H1 (cell line): Measurements from ENCODE around the gene MMGT1. TPM values are rescaled to one million over a fixed set of nuclear protein-coding genes. Genes with fewer than 3 reads are reported as not detected.

Source experiments
- CTCF ChIA-PET: fragments of 300-600 bp; sonication (Branson Sonifier 250); formaldehyde crosslinking; loops from one replicate; lab custom pipeline; 2021; ENCODE audit not compliant: partially characterized antibody; lab: Charles Lee
- POLR2A ChIA-PET: fragments of 300-600 bp; sonication (Branson Sonifier 250); formaldehyde crosslinking; loops from one replicate; lab custom pipeline; 2021; ENCODE audit warnings: inconsistent platforms; ENCODE audit not compliant: partially characterized antibody; lab: Charles Lee
- DNase-seq, 2 experiments: peaks; one replicate each; pipeline versions ENCODE4 v3.0.0 to v3.0.0-alpha.2; 2010 to 2022; ENCODE audit warnings: low spot score in 2 of 2, low read depth in 1 of 2, mixed read lengths in 1 of 2
- FAIRE-seq: peaks from 2 replicates; lab custom pipeline; 2011; peaks lifted over from hg19 to GRCh38; lab: Jason Lieb, UNC
- H2AFZ ChIP-seq: 2 replicates; pipeline ENCODE4 v1.8.1; 2012; ENCODE audit warnings: low read length, inconsistent platforms
- H2AK5ac ChIP-seq: 2 replicates; pipeline ENCODE4 v1.6.1; 2013; ENCODE audit warnings: low read depth, low read length
- H2BK120ac ChIP-seq: replicated peaks from 2 replicates; pipeline ENCODE3; 2013; ENCODE audit warnings: low read depth, low read length, inconsistent platforms
- H2BK12ac ChIP-seq: 2 replicates; pipeline ENCODE4 v1.6.1; 2013; ENCODE audit warnings: low read depth, low read length
- H2BK15ac ChIP-seq: 2 replicates; pipeline ENCODE4 v1.6.1; 2013; ENCODE audit warnings: low read length
- H2BK20ac ChIP-seq: 2 replicates; pipeline ENCODE4 v1.6.1; 2013; ENCODE audit warnings: low read length
- H2BK5ac ChIP-seq: 2 replicates; pipeline ENCODE4 v1.6.1; 2013; ENCODE audit warnings: low read depth, low read length
- H3K14ac ChIP-seq: 2 replicates; pipeline ENCODE4 v1.6.1; 2013; ENCODE audit warnings: inconsistent platforms; ENCODE audit not compliant: insufficient read length
- H3K18ac ChIP-seq: 2 replicates; pipeline ENCODE4 v1.6.1; 2013; ENCODE audit warnings: low read length; ENCODE audit errors: extremely low read depth
- H3K23ac ChIP-seq: 2 replicates; pipeline ENCODE4 v1.6.1; 2013; ENCODE audit warnings: inconsistent platforms; ENCODE audit not compliant: insufficient read length
- H3K23me2 ChIP-seq: 2 replicates; pipeline ENCODE4 v1.6.1; 2013; ENCODE audit warnings: low read depth, low read length
- H3K27ac ChIP-seq: 2 replicates; pipeline ENCODE4 v1.6.1; 2011; ENCODE audit warnings: low read depth, low read length, inconsistent platforms
- H3K27me3 ChIP-seq, 4 experiments: replicated peaks in 1 of 4; 1 replicate in 1 of 4; 2 replicates in 3 of 4; pipeline versions ENCODE4 v1.6.1 to v1.8.1; 2011 to 2013; ENCODE audit warnings: low read length in 3 of 4, mild to moderate bottlenecking in 3 of 4, inconsistent platforms in 2 of 4, mixed read lengths in 2 of 4, moderate library complexity in 1 of 4; ENCODE audit not compliant: control insufficient read depth in 3 of 4, insufficient read depth in 3 of 4; ENCODE audit errors: extremely low read depth in 1 of 4
- H3K36me3 ChIP-seq, 4 experiments: 2 replicates each; pipeline versions ENCODE4 v1.6.1 to v1.8.1; 2011 to 2013; ENCODE audit warnings: mild to moderate bottlenecking in 4 of 4, low read length in 3 of 4, moderate library complexity in 2 of 4, control low read depth in 1 of 4, inconsistent platforms in 1 of 4; ENCODE audit not compliant: insufficient read depth in 4 of 4, control insufficient read depth in 2 of 4
- H3K4ac ChIP-seq: replicated peaks from 2 replicates; pipeline ENCODE3; 2013; ENCODE audit warnings: low read length, low read depth, mixed read lengths, inconsistent platforms; ENCODE audit not compliant: insufficient read length
- H3K4me1 ChIP-seq, 4 experiments: replicated peaks in 1 of 4; 1 replicate in 1 of 4; 2 replicates in 3 of 4; pipeline versions ENCODE4 v1.6.1 to v1.8.1; 2011 to 2013; ENCODE audit warnings: low read length in 3 of 4, inconsistent platforms in 2 of 4, mixed read lengths in 1 of 4; ENCODE audit not compliant: insufficient read depth in 4 of 4, control insufficient read depth in 3 of 4
- H3K4me2 ChIP-seq, 2 experiments: 2 replicates each; pipeline versions ENCODE4 v1.6.1 to v1.8.1; 2011 to 2013; ENCODE audit warnings: low read depth in 2 of 2, low read length in 2 of 2, control low read depth in 1 of 2, inconsistent platforms in 1 of 2, mild to moderate bottlenecking in 1 of 2; ENCODE audit not compliant: insufficient read depth in 1 of 2
- H3K4me3 ChIP-seq, 4 experiments: fragments of 200-600, 300-600 bp in 1 of 4; sonication (generic), shearing (Covaris generic), sonication (Bioruptor Twin) in 1 of 4; 2 replicates each; pipeline versions ENCODE4 v1.5.1 to v1.8.1; 2011 to 2016; ENCODE audit warnings: low read length in 4 of 4, low read depth in 3 of 4, control low read depth in 2 of 4, inconsistent platforms in 2 of 4, mild to moderate bottlenecking in 2 of 4, mixed read lengths in 1 of 4, moderate library complexity in 1 of 4; ENCODE audit not compliant: insufficient read depth in 2 of 4; ENCODE audit errors: extremely low read depth in 1 of 4
- H3K56ac ChIP-seq: replicated peaks from 2 replicates; pipeline ENCODE3; 2013; ENCODE audit warnings: low read depth, mild to moderate bottlenecking, mixed read lengths, low read length, inconsistent platforms; ENCODE audit not compliant: insufficient read length
- H3K79me1 ChIP-seq: 2 replicates; pipeline ENCODE4 v1.6.1; 2013; ENCODE audit warnings: low read depth, low read length, control low read depth
- H3K79me2 ChIP-seq, 2 experiments: 2 replicates each; pipeline versions ENCODE4 v1.6.1 to v1.8.1; 2012 to 2013; ENCODE audit warnings: low read length in 2 of 2, mild to moderate bottlenecking in 2 of 2, inconsistent platforms in 1 of 2; ENCODE audit not compliant: insufficient read depth in 2 of 2, control insufficient read depth in 1 of 2
- H3K9ac ChIP-seq, 4 experiments: replicated peaks in 1 of 4; 1 replicate in 1 of 4; 2 replicates in 3 of 4; pipeline versions ENCODE4 v1.6.1 to v1.8.1; 2011 to 2013; ENCODE audit warnings: low read depth in 3 of 4, low read length in 3 of 4, control low read depth in 2 of 4, mild to moderate bottlenecking in 2 of 4, moderate library complexity in 2 of 4, inconsistent platforms in 1 of 4; ENCODE audit errors: extremely low read depth in 1 of 4
- H3K9me3 ChIP-seq, 2 experiments: 2 replicates each; pipeline versions ENCODE4 v1.6.1 to v1.8.1; 2012 to 2013; ENCODE audit warnings: mild to moderate bottlenecking in 2 of 2, moderate library complexity in 2 of 2, control low read depth in 1 of 2, inconsistent platforms in 1 of 2, low read depth in 1 of 2, low read length in 1 of 2, mixed read lengths in 1 of 2; ENCODE audit not compliant: insufficient read depth in 2 of 2
- H4K20me1 ChIP-seq, 2 experiments: replicated peaks in 1 of 2; 2 replicates each; pipeline versions ENCODE3 to v1.8.1; 2011 to 2013; ENCODE audit warnings: inconsistent platforms in 2 of 2, low read length in 2 of 2, mild to moderate bottlenecking in 1 of 2; ENCODE audit not compliant: insufficient read depth in 2 of 2, control insufficient read depth in 1 of 2
- H4K5ac ChIP-seq: 2 replicates; pipeline ENCODE4 v1.6.1; 2013; ENCODE audit warnings: low read length, low read depth, mixed read lengths, inconsistent platforms; ENCODE audit not compliant: insufficient read length
- H4K8ac ChIP-seq: 2 replicates; pipeline ENCODE4 v1.8.0; 2013; ENCODE audit warnings: mild to moderate bottlenecking, moderate library complexity, low read length, inconsistent platforms; ENCODE audit not compliant: insufficient read depth; ENCODE audit errors: extremely low read depth
- H4K91ac ChIP-seq: replicated peaks from 2 replicates; pipeline ENCODE3; 2013; ENCODE audit warnings: low read length, mixed read lengths, inconsistent platforms; ENCODE audit not compliant: insufficient read length
- BACH1 ChIP-seq: IDR thresholded peaks from 2 replicates; pipeline ENCODE4 v1.6.1; 2012; ENCODE audit warnings: low read length, improper control_type of control experiment
- BRCA1 ChIP-seq: IDR thresholded peaks from 2 replicates; pipeline ENCODE4 v1.6.1; 2012; ENCODE audit warnings: low read depth, low read length, improper control_type of control experiment
- CBX8 ChIP-seq: fragments of 300-800, 300-1000 bp; sonication (generic); IDR thresholded peaks from 2 replicates; pipeline ENCODE4 v1.7.1; 2016; ENCODE audit warnings: low read depth, low read length, borderline replicate concordance
- CEBPB ChIP-seq: IDR thresholded peaks from 2 replicates; pipeline ENCODE4 v1.6.1; 2012; ENCODE audit warnings: low read depth, low read length
- EGR1 ChIP-seq: IDR thresholded peaks from 2 replicates; pipeline ENCODE4 v1.6.1; 2011; ENCODE audit warnings: low read depth, low read length, borderline replicate concordance
- GTF2F1 ChIP-seq: IDR thresholded peaks from 2 replicates; pipeline ENCODE4 v1.6.1; 2012; ENCODE audit warnings: low read depth, low read length, improper control_type of control experiment, borderline replicate concordance
- HDAC2 ChIP-seq, 2 experiments: fragments of 300-600 bp in 1 of 2; sonication (generic) in 1 of 2; IDR thresholded peaks; 2 replicates each; pipeline ENCODE4 v1.6.1; 2011 to 2012; ENCODE audit warnings: low read depth in 2 of 2, low read length in 2 of 2, mild to moderate bottlenecking in 2 of 2, moderate library complexity in 2 of 2, borderline replicate concordance in 1 of 2, inconsistent platforms in 1 of 2
- HDAC6 ChIP-seq: IDR thresholded peaks from one replicate; pipeline ENCODE4 v1.7.1; 2012; ENCODE audit warnings: low read depth, mild to moderate bottlenecking, inconsistent platforms, low read length, moderate library complexity
- JUND ChIP-seq: IDR thresholded peaks from 2 replicates; pipeline ENCODE4 v1.6.1; 2011; ENCODE audit warnings: mild to moderate bottlenecking, improper control_type of control experiment, low read length
- KDM1A ChIP-seq: fragments of 200-600, 300-600 bp; sonication (generic); IDR thresholded peaks from 2 replicates; pipeline ENCODE4 v1.7.1; 2016; ENCODE audit warnings: mild to moderate bottlenecking, low read length, borderline replicate concordance
- NRF1 ChIP-seq: IDR thresholded peaks from 2 replicates; pipeline ENCODE4 v1.6.1; 2011; ENCODE audit warnings: mild to moderate bottlenecking, low read depth, low read length, improper control_type of control experiment
- WGBS, 2 experiments: shearing (Covaris generic) in 1 of 2; methylation state at CpG; one replicate each; pipeline versions ENCODE4 v1.1.6 to v1.1.7; 2013 to 2015; ENCODE audit warnings: low lambda C conversion rate in 2 of 2, mixed read lengths in 2 of 2, inconsistent platforms in 1 of 2, low coverage in 1 of 2, missing lambda C conversion rate in 1 of 2; ENCODE audit not compliant: insufficient replicate concordance in 2 of 2, insufficient coverage in 1 of 2, insufficient read length in 1 of 2; ENCODE audit errors: extremely low coverage in 1 of 2, missing lambda C conversion rate in 1 of 2; 5-methylcytosine and 5-hydroxymethylcytosine counted together
- polyA plus RNA-seq, 7 experiments: library from polyadenylated mRNA; depleted of rRNA in 3 of 7; stranded (reverse) in 5 of 7; unstranded in 2 of 7; fragments of >200 nt in 5 of 7; fragments of 200-250 nt in 2 of 7; gene quantifications; 1 replicate in 5 of 7; 2 replicates in 1 of 7; 4 replicates in 1 of 7; pipeline versions ENCODE4 v1.2.1 to v1.2.3, GENCODE V29; 2011 to 2013; ENCODE audit warnings: missing spikeins in 2 of 7, mixed read lengths in 2 of 7
- total RNA-seq: library from RNA; stranded (reverse); fragmentation: NEBNext Ultra II Directional; extraction: Animal tissue kit (Norgen Biotek cat#: 25700); gene quantifications from 2 replicates; pipeline ENCODE4 v1.2.1, GENCODE V29; 2021
- TF ChIP-seq, protein P1 (sequence below): IDR thresholded peaks from 2 replicates; pipeline ENCODE4 v1.6.1; 2011; ENCODE audit warnings: low read depth, mild to moderate bottlenecking, low read length; ENCODE audit not compliant: insufficient read depth

The MMGT1 gene
- total and polyA plus RNA-seq, 2 of the 8 experiments (the other 6 are each of a cell fraction or from before 2014, with no cell fraction given): 10.0 to 20.5 TPM

DNA sequence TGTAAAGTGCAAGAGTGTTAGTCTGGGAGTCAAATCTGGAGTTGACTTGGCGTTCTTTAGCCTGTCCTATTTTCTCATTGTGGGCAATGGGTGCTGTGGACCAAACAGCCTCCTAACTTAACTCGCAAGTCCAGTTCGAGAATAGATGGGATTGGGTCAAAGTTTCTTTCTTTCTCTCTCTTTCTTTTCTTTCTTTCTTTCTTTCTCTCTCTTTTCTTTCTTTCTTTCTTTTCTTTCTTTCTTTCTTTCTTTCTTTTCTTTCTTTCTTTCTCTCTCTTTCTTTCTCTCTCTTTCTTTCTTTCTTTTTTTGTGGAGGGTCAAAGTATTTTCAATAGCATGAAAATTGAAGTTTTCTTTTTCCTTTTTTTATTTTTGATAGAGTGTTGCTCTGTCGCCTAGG is 14.5 kb upstream of the MMGT1 start:
- no peak overlapping the region for H4K5ac ChIP-seq

More for the DNA sequence above, 14.5 kb upstream of the MMGT1 start:
- H2BK15ac ChIP-seq: no peak overlapping the region
- H3K27me3 ChIP-seq: no peaks in the 10 kb centered on the region
- no peak overlapping the region for H4K91ac ChIP-seq
- H3K79me1 ChIP-seq: no peaks in the 10 kb centered on the region; the same call in 1 of the 2 replicates
- H4K8ac ChIP-seq: no peak overlapping the region
- POLR2A ChIA-PET: no interaction called here
- TF ChIP-seq CBX8 (no peak), CEBPB (no peak), JUND (no peak), BRCA1 (no peak), BACH1 (no peak), GTF2F1 (no peak), HDAC2 (IDR thresholded peaks at IDR 0.05; ENCODE audit: borderline replicate concordance in 1 of 2, low read depth in 2 of 2, low read length in 2 of 2) (no peak), HDAC6 (no peak), EGR1 (no peak), KDM1A (no peak), NRF1 (no peak)
- TF ChIP-seq, protein P1, sequence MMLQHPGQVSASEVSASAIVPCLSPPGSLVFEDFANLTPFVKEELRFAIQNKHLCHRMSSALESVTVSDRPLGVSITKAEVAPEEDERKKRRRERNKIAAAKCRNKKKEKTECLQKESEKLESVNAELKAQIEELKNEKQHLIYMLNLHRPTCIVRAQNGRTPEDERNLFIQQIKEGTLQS: no peak
- H3K4me1 ChIP-seq: no peaks in the 10 kb centered on the region
- 81% methylated on average over 4 of the region's 4 CpGs; no CpG with 5 or more reads in 1 of the 2 experiments for WGBS, 2 experiments
- no peak overlapping the region for H2BK120ac ChIP-seq
- no peak overlapping the region for H3K27ac ChIP-seq
- CTCF ChIA-PET: interaction anchor here (1.0 kb wide), 1 partner anchor 22 kb away, joined by 5 read pairs; no protein-coding TSS in a partner anchor
- DNase-seq (no peak), FAIRE-seq (no peak)
- no peak overlapping the region for H3K14ac ChIP-seq
- no peak overlapping the region for H2AFZ ChIP-seq
- H3K18ac ChIP-seq: no peak overlapping the region
- H3K36me3 ChIP-seq: no peaks in the 10 kb centered on the region
- H2AK5ac ChIP-seq: no peak overlapping the region
- H3K56ac ChIP-seq: no peak overlapping the region
- no peak overlapping the region for H3K9ac ChIP-seq
- H3K79me2 ChIP-seq: peaks cover 0 to 54% of the 10 kb centered on the region in 2 experiments; a peak in 2 of 4 replicates
- peaks cover 2% of the 10 kb centered on the region; the same call in 1 of the 2 replicates for H3K23me2 ChIP-seq
- H3K4me3 ChIP-seq: no peak overlapping the region
- no peak overlapping the region for H3K4ac ChIP-seq
- no peak overlapping the region for H2BK5ac ChIP-seq
- no peaks in the 10 kb centered on the region for H4K20me1 ChIP-seq
- H2BK12ac ChIP-seq: no peak overlapping the region
- H3K4me2 ChIP-seq: no peak overlapping the region
- no peaks in the 10 kb centered on the region for H3K9me3 ChIP-seq
- H2BK20ac ChIP-seq: no peak overlapping the region
- H3K23ac ChIP-seq: no peak overlapping the region
